22Rv1 (cell line): ENCODE measurements around the gene MISP3.

Experiments
- ZFX ChIP-seq: fragments of 450-650 bp; IDR thresholded peaks from 2 replicates; pipeline ENCODE4 v1.6.1; 2017; ENCODE audit warnings: antibody characterized with exemption, borderline replicate concordance
- TF ChIP-seq, protein P1 (sequence below): fragments of 450-650 bp; IDR thresholded peaks from 2 replicates; pipeline ENCODE4 v1.5.1; 2017; ENCODE audit warnings: mild to moderate bottlenecking

DNA sequence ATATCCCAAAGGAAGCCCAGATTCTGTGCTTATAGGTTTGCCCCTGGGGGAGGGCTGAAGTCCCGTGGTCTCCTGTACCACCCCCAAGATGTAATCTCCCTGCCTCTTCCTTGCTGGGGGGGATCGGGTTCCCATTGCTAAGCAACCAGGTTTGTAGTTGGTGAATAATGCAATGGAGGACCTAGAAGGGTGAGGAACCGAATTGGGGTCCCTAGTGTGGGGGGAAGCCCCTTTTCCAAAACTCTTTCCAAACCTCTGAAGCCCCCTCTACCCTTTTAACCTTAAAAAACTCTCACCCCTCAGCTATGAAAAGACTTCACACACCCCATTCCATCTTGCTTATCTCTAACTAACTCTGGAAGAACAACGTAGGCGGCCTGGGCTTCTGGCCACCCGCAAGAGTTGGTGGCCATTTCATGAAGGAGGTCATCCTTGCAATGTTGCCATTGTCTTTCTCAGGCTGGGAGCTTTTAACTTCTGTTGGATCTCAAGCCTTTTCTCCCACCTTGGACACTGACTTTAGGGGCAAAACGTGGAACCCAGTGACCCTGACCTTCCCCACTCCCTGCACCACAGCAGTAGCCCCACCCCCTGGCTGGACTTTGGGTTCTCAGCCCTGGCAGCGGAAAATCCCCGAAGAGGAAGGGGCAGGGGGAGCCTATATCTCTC lies 11.4 kb upstream of the MISP3 start:
- TF ChIP-seq, protein P1, sequence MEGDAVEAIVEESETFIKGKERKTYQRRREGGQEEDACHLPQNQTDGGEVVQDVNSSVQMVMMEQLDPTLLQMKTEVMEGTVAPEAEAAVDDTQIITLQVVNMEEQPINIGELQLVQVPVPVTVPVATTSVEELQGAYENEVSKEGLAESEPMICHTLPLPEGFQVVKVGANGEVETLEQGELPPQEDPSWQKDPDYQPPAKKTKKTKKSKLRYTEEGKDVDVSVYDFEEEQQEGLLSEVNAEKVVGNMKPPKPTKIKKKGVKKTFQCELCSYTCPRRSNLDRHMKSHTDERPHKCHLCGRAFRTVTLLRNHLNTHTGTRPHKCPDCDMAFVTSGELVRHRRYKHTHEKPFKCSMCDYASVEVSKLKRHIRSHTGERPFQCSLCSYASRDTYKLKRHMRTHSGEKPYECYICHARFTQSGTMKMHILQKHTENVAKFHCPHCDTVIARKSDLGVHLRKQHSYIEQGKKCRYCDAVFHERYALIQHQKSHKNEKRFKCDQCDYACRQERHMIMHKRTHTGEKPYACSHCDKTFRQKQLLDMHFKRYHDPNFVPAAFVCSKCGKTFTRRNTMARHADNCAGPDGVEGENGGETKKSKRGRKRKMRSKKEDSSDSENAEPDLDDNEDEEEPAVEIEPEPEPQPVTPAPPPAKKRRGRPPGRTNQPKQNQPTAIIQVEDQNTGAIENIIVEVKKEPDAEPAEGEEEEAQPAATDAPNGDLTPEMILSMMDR: no peak
- no peak for TF ChIP-seq ZFX
